Vagina (tissue), 2 donors: Measurements from ENCODE around the gene PJA2. TPM values are rescaled to one million over a fixed set of nuclear protein-coding genes. Genes with fewer than 3 reads are reported as not detected.
"Not testable (repeated sequence)": the region's sequence is repeated elsewhere in the genome, so short reads cannot be mapped to it uniquely, and the experiment has no call there.

Experiments used
- DNase-seq, 2 donors: peaks; one replicate each; pipeline ENCODE4 v3.0.0-alpha.2; 2017; ENCODE audit errors: extremely low spot score in 2 of 2
- H3K27ac ChIP-seq: fragments of 200-600 bp; sonication (generic); one replicate; pipeline ENCODE4 v1.5.1; 2019
- H3K27me3 ChIP-seq: fragments of 200-600 bp; sonication (generic); one replicate; pipeline ENCODE4 v1.5.1; 2019
- H3K36me3 ChIP-seq, 2 donors: fragments of 200-600 bp; sonication (generic); one replicate each; pipeline ENCODE4 v1.5.1; 2017 to 2019
- H3K4me1 ChIP-seq: fragments of 200-600 bp; sonication (generic); one replicate; pipeline ENCODE4 v1.5.1; 2019
- H3K4me3 ChIP-seq, 2 donors: fragments of 200-600 bp; sonication (generic); 1 replicate in 1 of 2; 2 replicates in 1 of 2; pipeline ENCODE4 v1.5.1; 2016 to 2019
- H3K9me3 ChIP-seq: fragments of 200-600 bp; sonication (generic); one replicate; pipeline ENCODE4 v1.5.1; 2019
- POLR2A ChIP-seq, 2 donors: fragments of 450-650 bp; IDR thresholded peaks; one replicate each; pipeline ENCODE4 v1.6.1; 2017; ENCODE audit warnings: antibody characterized with exemption in 2 of 2, mild to moderate bottlenecking in 2 of 2, moderate library complexity in 2 of 2
- POLR2AphosphoS5 ChIP-seq, 2 donors: sonication (generic); formaldehyde crosslinking; IDR thresholded peaks; one replicate each; pipeline ENCODE4 v1.9.0; 2017; ENCODE audit warnings: antibody characterized with exemption in 2 of 2, mild to moderate bottlenecking in 2 of 2, low read depth in 1 of 2; ENCODE audit not compliant: insufficient read depth in 1 of 2
- intact Hi-C: fragments of 100-400 bp; cut with DNase I; formaldehyde crosslinking; loops from one replicate; pipeline ENCODE4 v1.15.1; 2023
- total RNA-seq: library from RNA; depleted of rRNA; stranded (reverse); fragments of >200 nt; gene quantifications from one replicate; pipeline ENCODE4 v1.2.3, GENCODE V29; 2016
- TF ChIP-seq, protein P1 (sequence below), 3 experiments: fragments of 450-650 bp in 2 of 3; fragments of 200-600 bp in 1 of 3; sonication (generic) in 1 of 3; IDR thresholded peaks; one replicate each; pipeline ENCODE4 v1.5.1; 2017 to 2019; ENCODE audit warnings: antibody characterized with exemption in 3 of 3, mild to moderate bottlenecking in 2 of 3, moderate library complexity in 2 of 3

Gene PJA2
- total RNA-seq, 1 donor from 2014 or later, result 76.1 TPM

DNA sequence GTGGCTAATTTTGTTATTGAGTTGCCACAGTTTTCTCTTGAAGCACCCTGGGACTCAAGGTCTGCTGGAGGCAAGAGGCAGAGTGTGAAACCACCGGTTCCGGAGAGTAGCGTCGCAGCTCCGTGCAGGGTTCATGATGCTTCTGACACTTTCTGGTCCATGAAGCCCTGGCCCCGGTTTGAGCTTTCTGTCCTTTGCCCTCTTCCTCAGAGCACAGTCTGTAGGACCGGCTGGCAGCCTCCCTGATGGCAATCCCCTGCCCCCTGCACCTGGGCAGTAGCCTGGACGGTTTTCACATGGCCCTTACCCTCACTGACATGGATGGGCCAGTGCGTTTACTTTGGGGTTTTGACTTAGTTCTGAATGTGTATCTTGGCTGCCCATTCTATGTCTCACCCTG is 111.9 kb downstream of the PJA2 start:
- Histone ChIP-seq H3K4me3 (no peak overlapping the region), H3K36me3 (no peaks in the 10 kb centered on the region), H3K27ac (no peak overlapping the region), H3K4me1 (no peaks in the 10 kb centered on the region), H3K9me3 (no peaks in the 10 kb centered on the region), H3K27me3 (no peaks in the 10 kb centered on the region)
- TF ChIP-seq POLR2A (IDR thresholded peaks at IDR 0.05) (no peak), POLR2AphosphoS5 (IDR thresholded peaks at IDR 0.05; ENCODE audit: insufficient read depth in 1 of 2, low read depth in 1 of 2) (no peak)
- TF ChIP-seq, protein P1, sequence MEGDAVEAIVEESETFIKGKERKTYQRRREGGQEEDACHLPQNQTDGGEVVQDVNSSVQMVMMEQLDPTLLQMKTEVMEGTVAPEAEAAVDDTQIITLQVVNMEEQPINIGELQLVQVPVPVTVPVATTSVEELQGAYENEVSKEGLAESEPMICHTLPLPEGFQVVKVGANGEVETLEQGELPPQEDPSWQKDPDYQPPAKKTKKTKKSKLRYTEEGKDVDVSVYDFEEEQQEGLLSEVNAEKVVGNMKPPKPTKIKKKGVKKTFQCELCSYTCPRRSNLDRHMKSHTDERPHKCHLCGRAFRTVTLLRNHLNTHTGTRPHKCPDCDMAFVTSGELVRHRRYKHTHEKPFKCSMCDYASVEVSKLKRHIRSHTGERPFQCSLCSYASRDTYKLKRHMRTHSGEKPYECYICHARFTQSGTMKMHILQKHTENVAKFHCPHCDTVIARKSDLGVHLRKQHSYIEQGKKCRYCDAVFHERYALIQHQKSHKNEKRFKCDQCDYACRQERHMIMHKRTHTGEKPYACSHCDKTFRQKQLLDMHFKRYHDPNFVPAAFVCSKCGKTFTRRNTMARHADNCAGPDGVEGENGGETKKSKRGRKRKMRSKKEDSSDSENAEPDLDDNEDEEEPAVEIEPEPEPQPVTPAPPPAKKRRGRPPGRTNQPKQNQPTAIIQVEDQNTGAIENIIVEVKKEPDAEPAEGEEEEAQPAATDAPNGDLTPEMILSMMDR (IDR thresholded peaks at IDR 0.05), result no peak
- intact Hi-C loops, result no loop called here
- no peak for DNase-seq

DNA sequence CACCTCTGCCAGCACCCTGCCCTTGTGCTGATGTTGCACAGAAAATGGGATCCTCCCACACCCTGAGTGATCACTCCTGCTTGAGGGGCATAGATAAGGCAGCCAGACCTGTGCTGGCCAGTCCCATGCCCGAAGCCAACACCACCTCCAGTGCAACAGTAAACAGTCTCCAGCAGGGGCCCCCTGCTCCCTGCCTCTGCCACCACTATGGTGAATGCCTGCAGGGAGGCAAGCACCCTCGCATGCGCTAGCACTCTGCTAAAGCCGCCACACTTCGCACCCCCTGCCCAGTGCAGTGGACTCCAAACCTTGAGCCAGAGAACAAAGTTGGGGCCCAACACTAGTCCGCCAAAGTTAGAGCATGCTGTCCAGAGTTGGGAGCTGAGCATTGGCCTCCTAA is 118.7 kb downstream of the PJA2 start:
- Histone ChIP-seq H3K27me3 (no peaks in the 10 kb centered on the region), H3K27ac (no peak overlapping the region), H3K36me3 (no peaks in the 10 kb centered on the region), H3K4me1 (no peaks in the 10 kb centered on the region), H3K9me3 (peaks cover 6% of the 10 kb centered on the region), H3K4me3 (no peak overlapping the region)
- TF ChIP-seq, protein P1 (IDR thresholded peaks at IDR 0.05), result no peak
- TF ChIP-seq POLR2AphosphoS5 (IDR thresholded peaks at IDR 0.05; ENCODE audit: insufficient read depth in 1 of 2, low read depth in 1 of 2), result no peak
- TF ChIP-seq POLR2A (IDR thresholded peaks at IDR 0.05), result no peak
- no peak for DNase-seq
- intact Hi-C loops, result no loop called here

DNA sequence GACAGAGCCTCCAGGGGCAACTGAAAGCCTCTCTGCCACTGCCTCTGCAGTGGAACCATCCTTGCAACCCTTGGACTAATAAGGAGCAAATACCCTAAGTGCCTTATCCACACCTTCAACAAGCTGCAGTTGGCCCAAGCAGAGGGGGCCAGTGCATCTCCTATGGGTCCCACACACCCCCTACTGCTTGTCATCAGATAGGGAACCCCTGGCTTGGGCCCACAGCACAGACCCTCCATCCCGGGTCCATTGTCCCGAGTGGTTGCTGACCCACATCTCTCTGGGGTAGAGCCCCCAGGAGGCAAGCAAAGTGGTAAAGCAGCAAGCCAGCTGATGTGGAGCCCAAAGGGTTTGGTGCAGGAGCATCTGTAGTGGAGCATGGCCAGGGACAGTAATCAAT is 119.5 kb downstream of the PJA2 start:
- Histone ChIP-seq H3K9me3 (peaks cover 13% of the 10 kb centered on the region), H3K36me3 (no peaks in the 10 kb centered on the region), H3K4me1 (no peaks in the 10 kb centered on the region), H3K27ac (no peak overlapping the region), H3K27me3 (no peaks in the 10 kb centered on the region), H3K4me3 (no peak overlapping the region)
- TF ChIP-seq POLR2A (IDR thresholded peaks at IDR 0.05) (no peak), POLR2AphosphoS5 (IDR thresholded peaks at IDR 0.05; ENCODE audit: insufficient read depth in 1 of 2, low read depth in 1 of 2) (no peak)
- TF ChIP-seq, protein P1 (IDR thresholded peaks at IDR 0.05), result no peak
- intact Hi-C loops, result no loop called here
- no peak for DNase-seq

DNA sequence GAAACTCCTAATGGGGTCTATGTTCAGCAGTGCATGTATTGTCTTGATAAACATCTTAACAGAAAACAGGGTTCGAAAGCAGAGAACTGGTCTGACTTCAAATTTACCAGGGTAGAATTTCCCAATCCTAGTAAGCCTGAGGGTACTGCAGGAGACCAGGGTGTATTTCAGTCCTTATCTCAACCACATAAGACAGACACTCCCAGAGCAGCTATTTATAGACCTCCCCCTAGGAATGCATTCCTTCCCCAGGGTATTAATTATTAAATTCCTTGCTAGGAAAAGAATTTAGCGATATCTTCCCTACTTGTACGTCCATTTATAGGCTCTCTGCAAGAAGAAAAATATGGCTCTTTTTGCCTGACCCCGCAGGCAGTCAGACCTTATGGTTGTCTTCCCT is 123.1 kb downstream of the PJA2 start:
- intact Hi-C loops, H3K36me3 ChIP-seq, H3K27me3 ChIP-seq, H3K4me3 ChIP-seq, H3K4me1 ChIP-seq, H3K27ac ChIP-seq, DNase-seq: not testable (repeated sequence)
- peaks cover 13% of the 10 kb centered on the region for H3K9me3 ChIP-seq
